Mesenchymal stem cell (in vitro differentiated cells and primary cell): ENCODE data around the gene CDKL2.
"Not testable (repeated sequence)": the region's sequence is repeated elsewhere in the genome, so short reads cannot be mapped to it uniquely, and the experiment has no call there.

ENCODE experiments used
- DNase-seq: peaks from one replicate; pipeline ENCODE4 v3.0.0-alpha.2; 2013
- H2AFZ ChIP-seq: one replicate; pipeline ENCODE4 v1.6.1; 2013; ENCODE audit warnings: low read depth, mild to moderate bottlenecking, control low read depth, inconsistent platforms, low read length, moderate library complexity
- H2AK5ac ChIP-seq: 2 replicates; pipeline ENCODE4 v1.6.1; 2013; ENCODE audit warnings: low read length, moderate library complexity, mild to moderate bottlenecking, inconsistent platforms; ENCODE audit not compliant: severe bottlenecking
- H2BK120ac ChIP-seq: one replicate; pipeline ENCODE4 v1.6.1; 2013; ENCODE audit warnings: low read depth, mild to moderate bottlenecking, inconsistent platforms, low read length, moderate library complexity
- H2BK12ac ChIP-seq, 2 experiments: one replicate each; pipeline ENCODE4 v1.6.1; 2013; ENCODE audit warnings: inconsistent platforms in 2 of 2, low read length in 2 of 2, mild to moderate bottlenecking in 2 of 2, moderate library complexity in 2 of 2, control low read depth in 1 of 2
- H2BK15ac ChIP-seq: one replicate; pipeline ENCODE4 v1.6.1; 2013; ENCODE audit warnings: mild to moderate bottlenecking, low read depth, inconsistent platforms; ENCODE audit not compliant: poor library complexity, severe bottlenecking
- H2BK5ac ChIP-seq: 2 replicates; pipeline ENCODE4 v1.6.1; 2013; ENCODE audit warnings: low read depth, mild to moderate bottlenecking, low read length, control low read depth, inconsistent platforms; ENCODE audit not compliant: poor library complexity, severe bottlenecking
- H3K14ac ChIP-seq, 2 experiments: one replicate each; pipeline ENCODE4 v1.6.1; 2013; ENCODE audit warnings: inconsistent platforms in 2 of 2, low read length in 2 of 2, control low read depth in 1 of 2, mild to moderate bottlenecking in 1 of 2, moderate library complexity in 1 of 2
- H3K18ac ChIP-seq, 2 experiments: one replicate each; pipeline ENCODE4 v1.6.1; 2013; ENCODE audit warnings: inconsistent platforms in 2 of 2, low read length in 2 of 2, control low read depth in 1 of 2, low read depth in 1 of 2, mild to moderate bottlenecking in 1 of 2
- H3K23ac ChIP-seq, 2 experiments: one replicate each; pipeline ENCODE4 v1.6.1; 2013; ENCODE audit warnings: inconsistent platforms in 2 of 2, low read length in 2 of 2, mild to moderate bottlenecking in 2 of 2, moderate library complexity in 2 of 2, control low read depth in 1 of 2
- H3K27ac ChIP-seq: 2 replicates; pipeline ENCODE4 v1.5.1; 2013; ENCODE audit warnings: mild to moderate bottlenecking, moderate library complexity, low read length, control low read depth, inconsistent platforms; ENCODE audit not compliant: poor library complexity, severe bottlenecking
- H3K27me3 ChIP-seq, 2 experiments: 2 replicates each; pipeline versions ENCODE4 v1.6.1 to v1.7.0; 2013; ENCODE audit warnings: low read length in 2 of 2, mild to moderate bottlenecking in 2 of 2, moderate library complexity in 2 of 2, control low read depth in 1 of 2, inconsistent platforms in 1 of 2; ENCODE audit not compliant: control insufficient read depth in 1 of 2, insufficient read depth in 1 of 2
- H3K36me3 ChIP-seq, 2 experiments: 2 replicates each; pipeline versions ENCODE4 v1.6.1 to v1.7.0; 2013; ENCODE audit warnings: low read length in 2 of 2, control low read depth in 1 of 2, inconsistent platforms in 1 of 2, low read depth in 1 of 2, mild to moderate bottlenecking in 1 of 2; ENCODE audit not compliant: insufficient read depth in 2 of 2, control insufficient read depth in 1 of 2
- H3K4ac ChIP-seq, 2 experiments: one replicate each; pipeline ENCODE4 v1.6.1; 2013; ENCODE audit warnings: inconsistent platforms in 2 of 2, low read length in 2 of 2, mild to moderate bottlenecking in 2 of 2, moderate library complexity in 2 of 2, control low read depth in 1 of 2, low read depth in 1 of 2
- H3K4me1 ChIP-seq: 2 replicates; pipeline ENCODE4 v1.6.1; 2013; ENCODE audit warnings: low read depth, low read length, control low read depth; ENCODE audit not compliant: control insufficient read depth, insufficient read depth
- H3K4me2 ChIP-seq: 2 replicates; pipeline ENCODE4 v1.6.1; 2013; ENCODE audit warnings: low read length, mild to moderate bottlenecking, inconsistent platforms; ENCODE audit not compliant: poor library complexity, severe bottlenecking
- H3K4me3 ChIP-seq, 2 experiments: 2 replicates each; pipeline versions ENCODE4 v1.5.1 to v1.7.0; 2013; ENCODE audit warnings: low read length in 2 of 2, mild to moderate bottlenecking in 2 of 2, control low read depth in 1 of 2, low read depth in 1 of 2; ENCODE audit not compliant: insufficient read depth in 1 of 2
- H3K79me1 ChIP-seq: replicated peaks from 2 replicates; pipeline ENCODE4 v1.6.1; 2013; ENCODE audit warnings: mild to moderate bottlenecking, control low read depth, low read length, inconsistent platforms; ENCODE audit not compliant: poor library complexity, severe bottlenecking
- H3K9ac ChIP-seq: 2 replicates; pipeline ENCODE4 v1.7.0; 2013; ENCODE audit warnings: mild to moderate bottlenecking, low read length, moderate library complexity
- H3K9me3 ChIP-seq: 2 replicates; pipeline ENCODE4 v1.7.0; 2013; ENCODE audit warnings: mild to moderate bottlenecking, low read length; ENCODE audit not compliant: control insufficient read depth
- H4K8ac ChIP-seq: one replicate; pipeline ENCODE4 v1.6.1; 2013; ENCODE audit warnings: inconsistent platforms, mild to moderate bottlenecking, low read length, moderate library complexity
- H4K91ac ChIP-seq: one replicate; pipeline ENCODE4 v1.6.1; 2013; ENCODE audit warnings: mild to moderate bottlenecking, low read length, inconsistent platforms
- WGBS: methylation state at CpG from one replicate; pipeline ENCODE4 v1.1.7; 2013; ENCODE audit warnings: mixed read lengths; 5-methylcytosine and 5-hydroxymethylcytosine counted together

CDKL2 gene

GRCh38 chr4:75547647-75548387 lies 82.5 kb downstream of the CDKL2 start:
- Histone ChIP-seq H3K9me3 (no peaks in the 10 kb centered on the region), H3K18ac (no peak overlapping the region), H2BK120ac (no peak overlapping the region), H3K14ac (no peak overlapping the region), H4K91ac (no peak overlapping the region), H2AFZ (no peak overlapping the region), H2BK15ac (no peak overlapping the region), H3K4me1 (peaks cover 10% of the 10 kb centered on the region), H2AK5ac (no peak overlapping the region), H3K27me3 (no peaks in the 10 kb centered on the region), H3K23ac (no peak overlapping the region), H3K36me3 (peaks cover 0 to 8% of the 10 kb centered on the region in 2 experiments), H3K4me2 (no peak overlapping the region), H3K79me1 (no peaks in the 10 kb centered on the region), H2BK5ac (no peak overlapping the region), H3K9ac (no peak overlapping the region), H3K4ac (no peak overlapping the region), H2BK12ac (no peak overlapping the region), H4K8ac (no peak overlapping the region), H3K27ac (no peak overlapping the region), H3K4me3 (no peak overlapping the region)
- DNase-seq: peak; percentile 13
- 84% methylated on average over 15 of the region's 15 CpGs for WGBS

GRCh38 chr4:75545526-75545925 lies 84.8 kb downstream of the CDKL2 start:
- 88% methylated on average over 5 of the region's 5 CpGs for WGBS
- peak overlapping the region; percentile 21 for H2AK5ac ChIP-seq

GRCh38 chr4:75544870-75545269 lies 85.5 kb downstream of the CDKL2 start:
- H4K91ac ChIP-seq: no peak overlapping the region
- no peak overlapping the region for H3K4ac ChIP-seq
- no peak overlapping the region for H2AFZ ChIP-seq
- no peaks in the 10 kb centered on the region for H3K27me3 ChIP-seq
- H3K9ac ChIP-seq: no peak overlapping the region
- no peak overlapping the region for H2BK12ac ChIP-seq
- H3K9me3 ChIP-seq: no peaks in the 10 kb centered on the region
- H3K18ac ChIP-seq: no peak overlapping the region
- no peak overlapping the region for H2BK15ac ChIP-seq
- H2BK120ac ChIP-seq: no peak overlapping the region
- H3K36me3 ChIP-seq: peaks cover 0 to 8% of the 10 kb centered on the region in 2 experiments
- no peak overlapping the region for H3K23ac ChIP-seq
- no peak overlapping the region for H3K14ac ChIP-seq
- no peak for DNase-seq
- H3K79me1 ChIP-seq: no peaks in the 10 kb centered on the region
- H2AK5ac ChIP-seq: peak overlapping the region; percentile 21
- no peak overlapping the region for H2BK5ac ChIP-seq
- no peak overlapping the region for H3K4me3 ChIP-seq
- H4K8ac ChIP-seq: no peak overlapping the region
- H3K4me1 ChIP-seq: peaks cover 10% of the 10 kb centered on the region
- 87% methylated on average over 3 of the region's 3 CpGs for WGBS
- no peak overlapping the region for H3K27ac ChIP-seq
- H3K4me2 ChIP-seq: no peak overlapping the region

More at GRCh38 chr4:75545526-75545925, 84.8 kb downstream of the CDKL2 start:
- H3K27me3 ChIP-seq: no peaks in the 10 kb centered on the region
- H3K23ac ChIP-seq: no peak overlapping the region
- H3K18ac ChIP-seq: no peak overlapping the region
- H2BK12ac ChIP-seq: peak overlapping the region in 1 of 2 experiments; percentile 7
- DNase-seq: no peak
- H3K36me3 ChIP-seq: peaks cover 0 to 8% of the 10 kb centered on the region in 2 experiments
- no peak overlapping the region for H3K9ac ChIP-seq
- no peaks in the 10 kb centered on the region for H3K9me3 ChIP-seq
- H3K4me1 ChIP-seq: peaks cover 10% of the 10 kb centered on the region
- H2BK5ac ChIP-seq: no peak overlapping the region
- no peak overlapping the region for H2AFZ ChIP-seq
- H3K14ac ChIP-seq: no peak overlapping the region
- H3K27ac ChIP-seq: no peak overlapping the region
- H3K4ac ChIP-seq: no peak overlapping the region
- H2BK120ac ChIP-seq: no peak overlapping the region
- no peak overlapping the region for H2BK15ac ChIP-seq
- no peaks in the 10 kb centered on the region for H3K79me1 ChIP-seq
- no peak overlapping the region for H3K4me2 ChIP-seq
- H4K91ac ChIP-seq: no peak overlapping the region
- no peak overlapping the region for H3K4me3 ChIP-seq
- H4K8ac ChIP-seq: no peak overlapping the region

DNA sequence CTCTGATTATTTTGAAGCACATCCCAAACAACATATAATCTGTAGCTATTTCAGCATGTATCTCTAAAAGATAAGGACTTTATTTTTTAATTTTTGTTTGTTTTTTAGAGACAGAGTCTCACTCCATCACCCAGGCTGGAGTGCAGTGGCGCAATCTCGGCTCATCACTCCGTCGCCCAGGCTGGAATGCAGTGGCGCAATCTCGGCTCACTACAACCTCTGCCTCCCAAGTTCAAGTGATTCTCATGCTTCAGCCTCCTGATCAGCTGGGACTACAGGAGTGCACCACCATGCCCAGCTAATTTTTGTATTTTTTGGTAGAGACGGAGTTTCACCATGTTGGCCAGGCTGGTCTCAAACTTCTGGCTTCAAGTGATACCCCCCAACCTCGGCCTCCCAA lies 86.1 kb downstream of the CDKL2 start:
- not testable (repeated sequence) for H2AFZ ChIP-seq, H3K4me1 ChIP-seq, H4K91ac ChIP-seq, H4K8ac ChIP-seq, H3K23ac ChIP-seq, H2BK15ac ChIP-seq, H3K27ac ChIP-seq, H2BK120ac ChIP-seq, H3K4me2 ChIP-seq, H3K9me3 ChIP-seq, H3K27me3 ChIP-seq, H2BK5ac ChIP-seq, H3K4ac ChIP-seq, H3K18ac ChIP-seq, H2BK12ac ChIP-seq, H3K9ac ChIP-seq, H3K79me1 ChIP-seq, H3K14ac ChIP-seq, H3K4me3 ChIP-seq
- 77% methylated on average over 7 of the region's 8 CpGs for WGBS
- Histone ChIP-seq H3K36me3 (peaks cover 0 to 15% of the 10 kb centered on the region in 2 experiments), H2AK5ac (peak overlapping the region; percentile 60)
- DNase-seq: peak; percentile 31
